Measurements from ENCODE around the gene SRSF9.

SRSF9 gene

GRCh38 chr12:120413901-120414695 lies 55.5 kb downstream of the SRSF9 start:
- TF ChIP-seq CREB5 (CRISPR knock-in tag; IDR thresholded peaks at IDR 0.05; ENCODE audit: low read depth) (no peak), PPARA (CRISPR knock-in tag; IDR thresholded peaks at IDR 0.05; ENCODE audit: borderline replicate concordance) (no peak), BACH2 (CRISPR knock-in tag; IDR thresholded peaks at IDR 0.05; ENCODE audit: borderline replicate concordance) (no peak), SNAI2 (CRISPR knock-in tag; IDR thresholded peaks at IDR 0.05) (no peak), TOX (CRISPR knock-in tag; IDR thresholded peaks at IDR 0.05; ENCODE audit: borderline replicate concordance) (no peak), ZFP30 (CRISPR knock-in tag; IDR thresholded peaks at IDR 0.05) (no peak), RARB (CRISPR knock-in tag; IDR thresholded peaks at IDR 0.05) (no peak), ARNTL (CRISPR knock-in tag; IDR thresholded peaks at IDR 0.05; ENCODE audit: borderline replicate concordance, low read depth) (no peak)
- TF ChIP-seq, protein P1, sequence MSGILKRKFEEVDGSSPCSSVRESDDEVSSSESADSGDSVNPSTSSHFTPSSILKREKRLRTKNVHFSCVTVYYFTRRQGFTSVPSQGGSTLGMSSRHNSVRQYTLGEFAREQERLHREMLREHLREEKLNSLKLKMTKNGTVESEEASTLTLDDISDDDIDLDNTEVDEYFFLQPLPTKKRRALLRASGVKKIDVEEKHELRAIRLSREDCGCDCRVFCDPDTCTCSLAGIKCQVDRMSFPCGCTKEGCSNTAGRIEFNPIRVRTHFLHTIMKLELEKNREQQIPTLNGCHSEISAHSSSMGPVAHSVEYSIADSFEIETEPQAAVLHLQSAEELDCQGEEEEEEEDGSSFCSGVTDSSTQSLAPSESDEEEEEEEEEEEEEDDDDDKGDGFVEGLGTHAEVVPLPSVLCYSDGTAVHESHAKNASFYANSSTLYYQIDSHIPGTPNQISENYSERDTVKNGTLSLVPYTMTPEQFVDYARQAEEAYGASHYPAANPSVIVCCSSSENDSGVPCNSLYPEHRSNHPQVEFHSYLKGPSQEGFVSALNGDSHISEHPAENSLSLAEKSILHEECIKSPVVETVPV (CRISPR knock-in tag; IDR thresholded peaks at IDR 0.05) = no peak
- TF ChIP-seq, protein P2, sequence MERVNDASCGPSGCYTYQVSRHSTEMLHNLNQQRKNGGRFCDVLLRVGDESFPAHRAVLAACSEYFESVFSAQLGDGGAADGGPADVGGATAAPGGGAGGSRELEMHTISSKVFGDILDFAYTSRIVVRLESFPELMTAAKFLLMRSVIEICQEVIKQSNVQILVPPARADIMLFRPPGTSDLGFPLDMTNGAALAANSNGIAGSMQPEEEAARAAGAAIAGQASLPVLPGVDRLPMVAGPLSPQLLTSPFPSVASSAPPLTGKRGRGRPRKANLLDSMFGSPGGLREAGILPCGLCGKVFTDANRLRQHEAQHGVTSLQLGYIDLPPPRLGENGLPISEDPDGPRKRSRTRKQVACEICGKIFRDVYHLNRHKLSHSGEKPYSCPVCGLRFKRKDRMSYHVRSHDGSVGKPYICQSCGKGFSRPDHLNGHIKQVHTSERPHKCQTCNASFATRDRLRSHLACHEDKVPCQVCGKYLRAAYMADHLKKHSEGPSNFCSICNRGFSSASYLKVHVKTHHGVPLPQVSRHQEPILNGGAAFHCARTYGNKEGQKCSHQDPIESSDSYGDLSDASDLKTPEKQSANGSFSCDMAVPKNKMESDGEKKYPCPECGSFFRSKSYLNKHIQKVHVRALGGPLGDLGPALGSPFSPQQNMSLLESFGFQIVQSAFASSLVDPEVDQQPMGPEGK (CRISPR knock-in tag; IDR thresholded peaks at IDR 0.05; ENCODE audit: borderline replicate concordance) = no peak
- TF ChIP-seq, protein P3, sequence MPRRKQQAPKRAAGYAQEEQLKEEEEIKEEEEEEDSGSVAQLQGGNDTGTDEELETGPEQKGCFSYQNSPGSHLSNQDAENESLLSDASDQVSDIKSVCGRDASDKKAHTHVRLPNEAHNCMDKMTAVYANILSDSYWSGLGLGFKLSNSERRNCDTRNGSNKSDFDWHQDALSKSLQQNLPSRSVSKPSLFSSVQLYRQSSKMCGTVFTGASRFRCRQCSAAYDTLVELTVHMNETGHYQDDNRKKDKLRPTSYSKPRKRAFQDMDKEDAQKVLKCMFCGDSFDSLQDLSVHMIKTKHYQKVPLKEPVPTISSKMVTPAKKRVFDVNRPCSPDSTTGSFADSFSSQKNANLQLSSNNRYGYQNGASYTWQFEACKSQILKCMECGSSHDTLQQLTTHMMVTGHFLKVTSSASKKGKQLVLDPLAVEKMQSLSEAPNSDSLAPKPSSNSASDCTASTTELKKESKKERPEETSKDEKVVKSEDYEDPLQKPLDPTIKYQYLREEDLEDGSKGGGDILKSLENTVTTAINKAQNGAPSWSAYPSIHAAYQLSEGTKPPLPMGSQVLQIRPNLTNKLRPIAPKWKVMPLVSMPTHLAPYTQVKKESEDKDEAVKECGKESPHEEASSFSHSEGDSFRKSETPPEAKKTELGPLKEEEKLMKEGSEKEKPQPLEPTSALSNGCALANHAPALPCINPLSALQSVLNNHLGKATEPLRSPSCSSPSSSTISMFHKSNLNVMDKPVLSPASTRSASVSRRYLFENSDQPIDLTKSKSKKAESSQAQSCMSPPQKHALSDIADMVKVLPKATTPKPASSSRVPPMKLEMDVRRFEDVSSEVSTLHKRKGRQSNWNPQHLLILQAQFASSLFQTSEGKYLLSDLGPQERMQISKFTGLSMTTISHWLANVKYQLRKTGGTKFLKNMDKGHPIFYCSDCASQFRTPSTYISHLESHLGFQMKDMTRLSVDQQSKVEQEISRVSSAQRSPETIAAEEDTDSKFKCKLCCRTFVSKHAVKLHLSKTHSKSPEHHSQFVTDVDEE (CRISPR knock-in tag; IDR thresholded peaks at IDR 0.05) = no peak
- no peak for ATAC-seq

- no peak for ATAC-seq
- TF ChIP-seq GLIS3 (CRISPR knock-in tag; IDR thresholded peaks at IDR 0.05) (no peak), OSR1 (CRISPR knock-in tag; IDR thresholded peaks at IDR 0.05) (no peak), RARB (CRISPR knock-in tag; IDR thresholded peaks at IDR 0.05) (no peak), ZNF565 (CRISPR knock-in tag; conservative IDR thresholded peaks at IDR 0.05; ENCODE audit: low read depth) (no peak), TOX (CRISPR knock-in tag; IDR thresholded peaks at IDR 0.05; ENCODE audit: borderline replicate concordance) (no peak), CSDC2 (CRISPR knock-in tag; IDR thresholded peaks at IDR 0.05) (no peak), ISL1 (CRISPR knock-in tag; IDR thresholded peaks at IDR 0.05) (no peak), PPARA (CRISPR knock-in tag; IDR thresholded peaks at IDR 0.05; ENCODE audit: borderline replicate concordance) (no peak), ZC3H10 (CRISPR knock-in tag; IDR thresholded peaks at IDR 0.05) (no peak), ZFP3 (CRISPR knock-in tag; IDR thresholded peaks at IDR 0.05) (no peak), POU6F1 (CRISPR knock-in tag; IDR thresholded peaks at IDR 0.05; ENCODE audit: borderline replicate concordance, low read depth) (no peak), TCF4 (CRISPR knock-in tag; IDR thresholded peaks at IDR 0.05; ENCODE audit: borderline replicate concordance) (no peak), ARNTL (CRISPR knock-in tag; IDR thresholded peaks at IDR 0.05; ENCODE audit: borderline replicate concordance, low read depth) (no peak), ZFP30 (CRISPR knock-in tag; IDR thresholded peaks at IDR 0.05) (no peak), BACH2 (CRISPR knock-in tag; IDR thresholded peaks at IDR 0.05; ENCODE audit: borderline replicate concordance) (no peak)
- TF ChIP-seq, protein P2 (CRISPR knock-in tag; IDR thresholded peaks at IDR 0.05; ENCODE audit: borderline replicate concordance) = no peak
- TF ChIP-seq, protein P1 (CRISPR knock-in tag; IDR thresholded peaks at IDR 0.05) = no peak
Observed at GRCh38 chr12:120412421-120412820, 57.1 kb downstream of the SRSF9 start.

Data from SK-N-SH treated with all-trans-retinoic acid at 6 μM for 48 hours (cell line).